Neural progenitor cell (in vitro differentiated cells): ENCODE data around the gene MMRN1. TPM values are rescaled to one million over a fixed set of nuclear protein-coding genes. Genes with fewer than 3 reads are reported as not detected.

ENCODE experiments used
- DNase-seq: peaks from one replicate; pipeline ENCODE4 v3.0.0-alpha.2; 2016; ENCODE audit warnings: low spot score
- H2AFZ ChIP-seq: fragments of 200-600 bp; sonication (generic); replicated peaks from 2 replicates; pipeline ENCODE4 v1.6.1; 2016; ENCODE audit warnings: antibody characterized with exemption
- H3F3A ChIP-seq: fragments of 200-600 bp; sonication (generic); 2 replicates; pipeline ENCODE4 v1.6.1; 2016; ENCODE audit warnings: antibody characterized with exemption, low read depth
- H3K27ac ChIP-seq: fragments of 200-600 bp; sonication (generic); 2 replicates; pipeline ENCODE4 v1.5.1; 2016; ENCODE audit warnings: mild to moderate bottlenecking
- H3K27me3 ChIP-seq: fragments of 200-600 bp; sonication (generic); 2 replicates; pipeline ENCODE4 v1.6.1; 2016; ENCODE audit warnings: mild to moderate bottlenecking, moderate library complexity
- H3K36me3 ChIP-seq: fragments of 200-600 bp; sonication (generic); 2 replicates; pipeline ENCODE4 v1.5.1; 2016
- H3K4me1 ChIP-seq: fragments of 200-600 bp; sonication (generic); 2 replicates; pipeline ENCODE4 v1.6.1; 2016; ENCODE audit warnings: mixed run types
- H3K4me2 ChIP-seq: fragments of 200-600 bp; sonication (generic); 2 replicates; pipeline ENCODE4 v1.6.1; 2016
- H3K4me3 ChIP-seq: fragments of 200-600 bp; sonication (generic); 2 replicates; pipeline ENCODE4 v1.5.1; 2016
- H3K79me2 ChIP-seq: fragments of 200-600 bp; sonication (generic); 2 replicates; pipeline ENCODE4 v1.6.1; 2016; ENCODE audit warnings: low read depth
- H3K9ac ChIP-seq: fragments of 200-600 bp; sonication (generic); 2 replicates; pipeline ENCODE4 v1.6.1; 2016
- H3K9me3 ChIP-seq: fragments of 200-600 bp; sonication (generic); 2 replicates; pipeline ENCODE4 v1.5.1; 2016; ENCODE audit warnings: low read depth
- H4K20me1 ChIP-seq: fragments of 200-600 bp; sonication (generic); 2 replicates; pipeline ENCODE4 v1.6.1; 2016; ENCODE audit warnings: low read depth
- H3K27ac Mint-ChIP-seq: 3 replicates; pipeline ENCODE4 v1.8.0; 2021; ENCODE audit warnings: mixed read lengths
- H3K27me3 Mint-ChIP-seq: 2 replicates; pipeline ENCODE4 v1.8.0; 2022; ENCODE audit warnings: low read depth, mild to moderate bottlenecking, inconsistent platforms, moderate library complexity, mixed read lengths; ENCODE audit not compliant: insufficient read depth
- H3K36me3 Mint-ChIP-seq: 3 replicates; pipeline ENCODE4 v1.8.0; 2021; ENCODE audit warnings: mixed read lengths
- H3K4me1 Mint-ChIP-seq: 3 replicates; pipeline ENCODE4 v1.8.0; 2021; ENCODE audit warnings: mixed read lengths
- H3K4me3 Mint-ChIP-seq: 3 replicates; pipeline ENCODE4 v1.8.0; 2021; ENCODE audit warnings: mild to moderate bottlenecking, moderate library complexity, mixed read lengths
- H3K9me3 Mint-ChIP-seq: 3 replicates; pipeline ENCODE4 v1.8.0; 2020; ENCODE audit warnings: mixed read lengths
- EZH2 ChIP-seq: fragments of 200-600 bp; sonication (generic); IDR thresholded peaks from 2 replicates; pipeline ENCODE4 v1.6.1; 2017; ENCODE audit warnings: antibody characterized with exemption, mild to moderate bottlenecking, moderate library complexity
- EZH2phosphoT487 ChIP-seq: fragments of 200-600 bp; sonication (generic); IDR thresholded peaks from 2 replicates; pipeline ENCODE4 v1.6.1; 2017; ENCODE audit warnings: antibody characterized with exemption
- total RNA-seq: library from RNA; depleted of rRNA; stranded (reverse); fragments of >200 nt; gene quantifications from 2 replicates; pipeline ENCODE4 v1.2.3, GENCODE V29; 2015; ENCODE audit warnings: low replicate concordance
- TF ChIP-seq, protein P1 (sequence below): fragments of 200-600 bp; sonication (generic); IDR thresholded peaks from 2 replicates; pipeline ENCODE4 v1.5.1; 2017; ENCODE audit warnings: antibody characterized with exemption, mild to moderate bottlenecking

MMRN1 gene
- total RNA-seq, 1 donor from 2014 or later: 0.37 TPM

DNA sequence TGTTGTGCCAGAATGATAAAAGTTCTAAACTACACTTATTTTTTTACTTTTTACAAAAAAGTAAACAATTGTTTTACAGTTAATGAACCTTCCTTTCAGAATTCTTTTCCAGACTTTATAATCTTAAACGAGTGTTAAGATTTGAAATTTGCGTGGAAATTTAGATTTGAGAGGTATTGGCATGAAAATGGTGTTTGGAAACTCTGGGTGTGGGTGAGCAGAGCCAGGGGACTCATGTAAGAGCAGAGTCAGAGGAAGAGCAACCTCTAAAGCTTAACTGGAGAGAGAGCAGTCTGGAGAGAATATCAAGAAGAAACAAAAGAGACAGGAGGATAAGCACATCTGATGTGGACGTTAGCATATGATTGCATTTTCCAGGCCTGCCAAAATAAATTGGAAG, 48.2 kb downstream of the MMRN1 start:
- H3K27me3 Mint-ChIP-seq: no peaks in the 10 kb centered on the region
- no peak overlapping the region for H3K27ac Mint-ChIP-seq

DNA sequence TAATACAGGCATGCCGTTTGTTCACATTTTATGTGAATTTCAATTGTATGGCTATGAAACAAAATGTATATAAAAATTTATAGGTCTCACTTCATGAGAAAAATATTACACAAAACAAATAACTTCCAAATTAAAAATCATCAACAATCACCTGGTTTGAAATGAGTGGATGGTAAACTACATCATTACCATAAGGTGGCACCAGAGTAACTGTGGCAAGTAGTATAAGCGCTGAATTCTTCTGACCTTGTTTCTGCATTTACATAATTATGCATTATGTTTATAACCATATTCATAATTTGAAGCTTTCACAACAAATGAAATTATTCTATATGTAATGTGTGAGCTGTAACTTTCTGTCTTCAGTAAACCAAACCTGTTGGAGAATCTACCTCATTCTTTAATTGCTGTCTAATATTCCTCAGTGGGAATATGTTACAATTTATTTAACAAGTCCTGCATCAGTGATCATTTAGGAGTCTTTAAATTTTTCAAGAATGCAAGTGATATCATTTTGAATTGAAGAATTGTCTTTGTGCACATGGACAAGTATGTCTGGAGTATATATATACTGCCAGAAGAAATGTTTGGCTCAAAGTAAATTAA, 55.2 kb downstream of the MMRN1 start:
- H4K20me1 ChIP-seq: no peaks in the 10 kb centered on the region
- H3K27me3 ChIP-seq: no peaks in the 10 kb centered on the region
- no peak overlapping the region for H2AFZ ChIP-seq
- TF ChIP-seq, protein P1, sequence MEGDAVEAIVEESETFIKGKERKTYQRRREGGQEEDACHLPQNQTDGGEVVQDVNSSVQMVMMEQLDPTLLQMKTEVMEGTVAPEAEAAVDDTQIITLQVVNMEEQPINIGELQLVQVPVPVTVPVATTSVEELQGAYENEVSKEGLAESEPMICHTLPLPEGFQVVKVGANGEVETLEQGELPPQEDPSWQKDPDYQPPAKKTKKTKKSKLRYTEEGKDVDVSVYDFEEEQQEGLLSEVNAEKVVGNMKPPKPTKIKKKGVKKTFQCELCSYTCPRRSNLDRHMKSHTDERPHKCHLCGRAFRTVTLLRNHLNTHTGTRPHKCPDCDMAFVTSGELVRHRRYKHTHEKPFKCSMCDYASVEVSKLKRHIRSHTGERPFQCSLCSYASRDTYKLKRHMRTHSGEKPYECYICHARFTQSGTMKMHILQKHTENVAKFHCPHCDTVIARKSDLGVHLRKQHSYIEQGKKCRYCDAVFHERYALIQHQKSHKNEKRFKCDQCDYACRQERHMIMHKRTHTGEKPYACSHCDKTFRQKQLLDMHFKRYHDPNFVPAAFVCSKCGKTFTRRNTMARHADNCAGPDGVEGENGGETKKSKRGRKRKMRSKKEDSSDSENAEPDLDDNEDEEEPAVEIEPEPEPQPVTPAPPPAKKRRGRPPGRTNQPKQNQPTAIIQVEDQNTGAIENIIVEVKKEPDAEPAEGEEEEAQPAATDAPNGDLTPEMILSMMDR: peak; percentile 48
- TF ChIP-seq EZH2: no peak
- H3K27ac Mint-ChIP-seq: no peak overlapping the region
- peaks cover 30% of the 10 kb centered on the region for H3K36me3 Mint-ChIP-seq
- H3K9ac ChIP-seq: no peak overlapping the region
- H3K27me3 Mint-ChIP-seq: no peaks in the 10 kb centered on the region
- H3K36me3 ChIP-seq: no peaks in the 10 kb centered on the region
- DNase-seq: no peak
- H3K9me3 Mint-ChIP-seq: no peaks in the 10 kb centered on the region
- no peaks in the 10 kb centered on the region for H3K4me1 ChIP-seq
- no peak overlapping the region for H3K4me3 Mint-ChIP-seq
- no peaks in the 10 kb centered on the region for H3K79me2 ChIP-seq
- H3K27ac ChIP-seq: no peak overlapping the region
- no peak overlapping the region for H3K4me3 ChIP-seq
- H3K4me2 ChIP-seq: no peak overlapping the region
- H3F3A ChIP-seq: no peaks in the 10 kb centered on the region
- H3K9me3 ChIP-seq: no peaks in the 10 kb centered on the region
- H3K4me1 Mint-ChIP-seq: no peaks in the 10 kb centered on the region

More for the DNA sequence above, 48.2 kb downstream of the MMRN1 start:
- Histone ChIP-seq H3F3A (no peaks in the 10 kb centered on the region), H3K4me1 (no peaks in the 10 kb centered on the region), H3K4me3 (no peak overlapping the region), H3K4me2 (no peak overlapping the region), H3K79me2 (no peaks in the 10 kb centered on the region), H2AFZ (no peak overlapping the region), H3K27ac (no peak overlapping the region), H3K9me3 (no peaks in the 10 kb centered on the region), H3K27me3 (no peaks in the 10 kb centered on the region), H3K9ac (no peak overlapping the region), H3K36me3 (no peaks in the 10 kb centered on the region), H4K20me1 (no peaks in the 10 kb centered on the region)
- TF ChIP-seq, protein P1: no peak
- TF ChIP-seq EZH2phosphoT487 (no peak), EZH2 (no peak)
- no peaks in the 10 kb centered on the region for H3K4me1 Mint-ChIP-seq
- DNase-seq: no peak
- H3K9me3 Mint-ChIP-seq: no peaks in the 10 kb centered on the region
- no peak overlapping the region for H3K4me3 Mint-ChIP-seq
- H3K36me3 Mint-ChIP-seq: peaks cover 20% of the 10 kb centered on the region

DNA sequence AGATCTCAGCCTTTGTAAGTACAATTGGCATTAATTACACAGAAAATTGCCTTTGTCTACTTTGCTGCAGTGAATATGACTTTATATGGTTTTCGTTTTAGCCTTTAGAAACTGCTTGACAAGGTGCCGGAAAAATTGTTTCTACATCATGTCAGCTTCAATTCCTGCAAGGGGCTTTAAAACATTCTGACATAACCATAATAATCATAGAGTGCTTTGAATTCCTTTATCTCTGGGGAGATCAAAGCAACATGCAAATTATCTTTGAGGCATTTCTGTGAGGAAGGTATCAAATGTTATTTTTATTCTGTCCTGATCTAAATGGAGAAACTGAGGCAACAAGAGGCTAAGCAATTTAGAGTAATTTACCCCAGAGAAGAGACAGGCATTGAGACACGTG, 57.8 kb downstream of the MMRN1 start:
- Histone ChIP-seq H3K79me2 (no peaks in the 10 kb centered on the region), H3K4me2 (no peak overlapping the region), H3K4me1 (peaks cover 9% of the 10 kb centered on the region), H3K27ac (no peak overlapping the region), H3K9ac (no peak overlapping the region), H3K9me3 (no peaks in the 10 kb centered on the region), H3F3A (no peaks in the 10 kb centered on the region), H3K4me3 (no peak overlapping the region), H3K27me3 (no peaks in the 10 kb centered on the region), H4K20me1 (no peaks in the 10 kb centered on the region), H2AFZ (no peak overlapping the region), H3K36me3 (no peaks in the 10 kb centered on the region)
- Mint-ChIP-seq H3K36me3 (peaks cover 18% of the 10 kb centered on the region), H3K4me3 (no peak overlapping the region), H3K9me3 (no peaks in the 10 kb centered on the region), H3K27ac (no peak overlapping the region), H3K27me3 (no peaks in the 10 kb centered on the region), H3K4me1 (peaks cover 5% of the 10 kb centered on the region)
- no peak for DNase-seq
- TF ChIP-seq EZH2: no peak
- TF ChIP-seq, protein P1: no peak
- no peak for TF ChIP-seq EZH2phosphoT487
